Gastrocnemius medialis (tissue), 4 donors: Measurements from ENCODE around the gene ETV7.

Experiments used
- POLR2A ChIP-seq, 2 donors: fragments of 450-650 bp; IDR thresholded peaks; one replicate each; pipeline ENCODE4 v1.6.1; 2017; ENCODE audit warnings: antibody characterized with exemption in 2 of 2, mild to moderate bottlenecking in 2 of 2, moderate library complexity in 2 of 2
- TF ChIP-seq, protein P1 (sequence below), 5 experiments: fragments of 450-650 bp in 3 of 5; fragments of 200-600 bp in 2 of 5; sonication (generic) in 2 of 5; IDR thresholded peaks in 4 of 5; conservative IDR thresholded peaks in 1 of 5; 1 replicate in 4 of 5; 2 replicates in 1 of 5; pipeline ENCODE4 v1.5.1; 2016 to 2019; ENCODE audit warnings: antibody characterized with exemption in 5 of 5, mild to moderate bottlenecking in 3 of 5, moderate library complexity in 3 of 5

DNA sequence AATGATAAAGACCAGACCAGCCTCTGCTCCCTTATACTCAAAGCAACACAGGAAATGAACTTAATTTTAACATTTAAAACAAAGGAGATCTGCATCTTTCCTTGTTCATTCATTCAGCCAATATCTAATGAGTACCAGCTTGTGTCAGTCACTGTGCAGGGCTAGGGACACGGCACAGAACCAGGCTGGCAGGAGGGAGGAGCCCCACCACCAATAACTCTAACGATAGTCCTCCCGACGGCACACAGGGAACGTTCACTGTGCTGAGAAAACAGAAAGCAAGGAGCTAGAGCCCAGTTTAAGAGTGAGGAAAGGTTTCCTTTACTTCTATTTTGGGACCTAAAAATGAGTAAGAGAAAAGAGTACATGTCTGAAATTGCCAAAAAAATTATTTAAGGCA lies 9.9 kb downstream of the ETV7 start:
- TF ChIP-seq, protein P1, sequence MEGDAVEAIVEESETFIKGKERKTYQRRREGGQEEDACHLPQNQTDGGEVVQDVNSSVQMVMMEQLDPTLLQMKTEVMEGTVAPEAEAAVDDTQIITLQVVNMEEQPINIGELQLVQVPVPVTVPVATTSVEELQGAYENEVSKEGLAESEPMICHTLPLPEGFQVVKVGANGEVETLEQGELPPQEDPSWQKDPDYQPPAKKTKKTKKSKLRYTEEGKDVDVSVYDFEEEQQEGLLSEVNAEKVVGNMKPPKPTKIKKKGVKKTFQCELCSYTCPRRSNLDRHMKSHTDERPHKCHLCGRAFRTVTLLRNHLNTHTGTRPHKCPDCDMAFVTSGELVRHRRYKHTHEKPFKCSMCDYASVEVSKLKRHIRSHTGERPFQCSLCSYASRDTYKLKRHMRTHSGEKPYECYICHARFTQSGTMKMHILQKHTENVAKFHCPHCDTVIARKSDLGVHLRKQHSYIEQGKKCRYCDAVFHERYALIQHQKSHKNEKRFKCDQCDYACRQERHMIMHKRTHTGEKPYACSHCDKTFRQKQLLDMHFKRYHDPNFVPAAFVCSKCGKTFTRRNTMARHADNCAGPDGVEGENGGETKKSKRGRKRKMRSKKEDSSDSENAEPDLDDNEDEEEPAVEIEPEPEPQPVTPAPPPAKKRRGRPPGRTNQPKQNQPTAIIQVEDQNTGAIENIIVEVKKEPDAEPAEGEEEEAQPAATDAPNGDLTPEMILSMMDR (IDR thresholded peaks at IDR 0.05 in 4 of 5, conservative IDR thresholded peaks at IDR 0.05 in 1 of 5): no peak
- TF ChIP-seq POLR2A (IDR thresholded peaks at IDR 0.05): no peak
